Measurements from ENCODE around the gene GRM7. TPM values are rescaled to one million over a fixed set of nuclear protein-coding genes. Genes with fewer than 3 reads are reported as not detected.

The GRM7 gene
- total RNA-seq, 1 donor from 2014 or later: 0.80 TPM

DNA sequence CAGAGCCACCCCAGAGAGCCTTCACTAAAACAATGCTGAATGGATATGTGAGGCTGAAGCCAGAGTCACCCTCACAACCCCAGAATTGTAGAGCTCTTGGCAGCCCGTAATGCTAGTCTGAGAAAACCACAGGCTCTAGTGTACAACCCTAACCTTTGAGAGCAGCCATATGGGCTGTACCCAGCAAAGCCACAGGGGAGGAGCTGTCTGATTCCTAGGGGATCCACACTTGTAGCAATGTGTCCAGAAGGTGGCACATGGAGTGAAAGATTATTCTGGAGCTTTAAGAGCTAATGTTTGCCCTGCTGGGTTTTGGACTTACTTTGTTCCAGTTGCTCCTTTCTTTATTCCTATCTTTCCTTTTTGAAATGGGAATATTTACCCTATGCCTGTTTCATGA is 626.8 kb downstream of the GRM7 start:
- Histone ChIP-seq H3K4me3 (no peak overlapping the region), H3K4me1 (no peaks in the 10 kb centered on the region), H3K27ac (no peak overlapping the region), H3K27me3 (no peaks in the 10 kb centered on the region), H3K9ac (no peak overlapping the region), H3K4me2 (no peak overlapping the region), H4K20me1 (ENCODE audit: low read depth) (no peaks in the 10 kb centered on the region), H3K36me3 (no peaks in the 10 kb centered on the region), H3F3A (ENCODE audit: low read depth) (no peaks in the 10 kb centered on the region), H3K79me2 (ENCODE audit: low read depth) (no peaks in the 10 kb centered on the region), H2AFZ (replicated peaks) (no peak overlapping the region), H3K9me3 (ENCODE audit: low read depth) (no peaks in the 10 kb centered on the region)
- H3K27me3 Mint-ChIP-seq (ENCODE audit: insufficient read depth, low read depth): peaks cover 7% of the 10 kb centered on the region
- TF ChIP-seq EZH2 (IDR thresholded peaks at IDR 0.05) (no peak), EZH2phosphoT487 (IDR thresholded peaks at IDR 0.05) (no peak)
- TF ChIP-seq, protein P1, sequence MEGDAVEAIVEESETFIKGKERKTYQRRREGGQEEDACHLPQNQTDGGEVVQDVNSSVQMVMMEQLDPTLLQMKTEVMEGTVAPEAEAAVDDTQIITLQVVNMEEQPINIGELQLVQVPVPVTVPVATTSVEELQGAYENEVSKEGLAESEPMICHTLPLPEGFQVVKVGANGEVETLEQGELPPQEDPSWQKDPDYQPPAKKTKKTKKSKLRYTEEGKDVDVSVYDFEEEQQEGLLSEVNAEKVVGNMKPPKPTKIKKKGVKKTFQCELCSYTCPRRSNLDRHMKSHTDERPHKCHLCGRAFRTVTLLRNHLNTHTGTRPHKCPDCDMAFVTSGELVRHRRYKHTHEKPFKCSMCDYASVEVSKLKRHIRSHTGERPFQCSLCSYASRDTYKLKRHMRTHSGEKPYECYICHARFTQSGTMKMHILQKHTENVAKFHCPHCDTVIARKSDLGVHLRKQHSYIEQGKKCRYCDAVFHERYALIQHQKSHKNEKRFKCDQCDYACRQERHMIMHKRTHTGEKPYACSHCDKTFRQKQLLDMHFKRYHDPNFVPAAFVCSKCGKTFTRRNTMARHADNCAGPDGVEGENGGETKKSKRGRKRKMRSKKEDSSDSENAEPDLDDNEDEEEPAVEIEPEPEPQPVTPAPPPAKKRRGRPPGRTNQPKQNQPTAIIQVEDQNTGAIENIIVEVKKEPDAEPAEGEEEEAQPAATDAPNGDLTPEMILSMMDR (IDR thresholded peaks at IDR 0.05): no peak
- no peak for DNase-seq (ENCODE audit: low spot score)
- peaks cover 4% of the 10 kb centered on the region for H3K4me1 Mint-ChIP-seq
- no peaks in the 10 kb centered on the region for H3K36me3 Mint-ChIP-seq
- H3K27ac Mint-ChIP-seq: no peak overlapping the region
- H3K9me3 Mint-ChIP-seq: peaks cover 10% of the 10 kb centered on the region
- H3K4me3 Mint-ChIP-seq: no peak overlapping the region

DNA sequence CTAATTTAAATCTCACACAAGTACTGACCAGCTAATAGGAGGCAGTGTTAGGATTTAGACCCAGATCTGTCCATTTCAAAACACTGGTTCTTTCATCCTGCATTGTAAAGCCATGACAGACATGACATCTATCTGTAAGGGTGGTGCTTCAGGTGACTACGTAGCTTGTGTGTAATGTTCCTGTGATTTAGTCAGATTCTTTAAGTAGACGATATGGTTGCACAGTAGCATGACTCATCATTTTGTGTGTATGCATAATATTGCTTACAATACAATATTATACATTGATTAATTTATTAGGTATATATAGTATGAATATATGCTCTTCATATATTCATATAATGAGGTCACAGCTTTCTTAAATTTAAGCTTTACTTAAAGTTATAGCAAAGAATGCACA is 628.5 kb downstream of the GRM7 start:
- H3K4me1 ChIP-seq: no peaks in the 10 kb centered on the region
- Mint-ChIP-seq H3K27me3 (ENCODE audit: insufficient read depth, low read depth) (peaks cover 7% of the 10 kb centered on the region), H3K4me3 (no peak overlapping the region), H3K9me3 (peaks cover 14% of the 10 kb centered on the region), H3K36me3 (no peaks in the 10 kb centered on the region), H3K27ac (no peak overlapping the region), H3K4me1 (no peaks in the 10 kb centered on the region)
- H3K36me3 ChIP-seq: no peaks in the 10 kb centered on the region
- H3K9me3 ChIP-seq (ENCODE audit: low read depth): no peaks in the 10 kb centered on the region
- H3K4me2 ChIP-seq: no peak overlapping the region
- no peak overlapping the region for H3K27ac ChIP-seq
- H2AFZ ChIP-seq (replicated peaks): no peak overlapping the region
- no peak for DNase-seq (ENCODE audit: low spot score)
- H3K79me2 ChIP-seq (ENCODE audit: low read depth): no peaks in the 10 kb centered on the region
- TF ChIP-seq EZH2phosphoT487 (IDR thresholded peaks at IDR 0.05) (no peak), EZH2 (IDR thresholded peaks at IDR 0.05) (no peak)
- TF ChIP-seq, protein P1 (IDR thresholded peaks at IDR 0.05): no peak
- H3K4me3 ChIP-seq: no peak overlapping the region
- H3K9ac ChIP-seq: no peak overlapping the region
- H3F3A ChIP-seq (ENCODE audit: low read depth): no peaks in the 10 kb centered on the region
- no peaks in the 10 kb centered on the region for H4K20me1 ChIP-seq (ENCODE audit: low read depth)
- no peaks in the 10 kb centered on the region for H3K27me3 ChIP-seq

DNA sequence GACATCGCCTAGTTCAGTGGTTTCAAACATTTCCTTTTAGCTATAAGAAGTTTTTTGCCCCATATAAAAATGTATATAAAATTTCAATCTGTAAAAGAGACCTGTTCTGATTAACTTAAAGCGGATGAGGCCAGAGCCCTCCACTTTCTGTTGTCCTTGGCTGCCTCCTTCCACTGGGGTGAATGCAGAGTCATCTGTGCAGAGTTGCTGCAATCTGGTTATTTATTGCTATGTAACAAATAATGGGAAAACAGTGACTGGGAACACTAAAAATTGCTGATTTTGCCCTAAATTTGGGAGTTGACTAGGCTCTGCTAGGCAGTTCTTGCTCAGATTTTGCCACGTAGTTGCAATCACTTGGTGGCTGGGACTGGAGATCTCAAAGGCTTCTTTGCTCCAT is 637.8 kb downstream of the GRM7 start:
- no peak overlapping the region for H3K4me3 Mint-ChIP-seq
- TF ChIP-seq, protein P1 (IDR thresholded peaks at IDR 0.05): no peak
- no peak for TF ChIP-seq EZH2 (IDR thresholded peaks at IDR 0.05)
- H3F3A ChIP-seq (ENCODE audit: low read depth): no peaks in the 10 kb centered on the region
- H3K4me2 ChIP-seq: no peak overlapping the region
- H3K9ac ChIP-seq: no peak overlapping the region
- no peaks in the 10 kb centered on the region for H3K9me3 ChIP-seq (ENCODE audit: low read depth)
- H2AFZ ChIP-seq (replicated peaks): no peak overlapping the region
- H3K4me3 ChIP-seq: no peak overlapping the region
- H3K27ac Mint-ChIP-seq: no peak overlapping the region
- DNase-seq (ENCODE audit: low spot score): no peak
- no peaks in the 10 kb centered on the region for H3K36me3 Mint-ChIP-seq
- H3K27ac ChIP-seq: no peak overlapping the region
- no peaks in the 10 kb centered on the region for H3K4me1 Mint-ChIP-seq
- no peaks in the 10 kb centered on the region for H3K27me3 ChIP-seq
- H3K9me3 Mint-ChIP-seq: peaks cover 19% of the 10 kb centered on the region
- H3K36me3 ChIP-seq: no peaks in the 10 kb centered on the region
- no peaks in the 10 kb centered on the region for H4K20me1 ChIP-seq (ENCODE audit: low read depth)
- no peaks in the 10 kb centered on the region for H3K4me1 ChIP-seq
- H3K79me2 ChIP-seq (ENCODE audit: low read depth): no peaks in the 10 kb centered on the region
- no peaks in the 10 kb centered on the region for H3K27me3 Mint-ChIP-seq (ENCODE audit: insufficient read depth, low read depth)

DNA sequence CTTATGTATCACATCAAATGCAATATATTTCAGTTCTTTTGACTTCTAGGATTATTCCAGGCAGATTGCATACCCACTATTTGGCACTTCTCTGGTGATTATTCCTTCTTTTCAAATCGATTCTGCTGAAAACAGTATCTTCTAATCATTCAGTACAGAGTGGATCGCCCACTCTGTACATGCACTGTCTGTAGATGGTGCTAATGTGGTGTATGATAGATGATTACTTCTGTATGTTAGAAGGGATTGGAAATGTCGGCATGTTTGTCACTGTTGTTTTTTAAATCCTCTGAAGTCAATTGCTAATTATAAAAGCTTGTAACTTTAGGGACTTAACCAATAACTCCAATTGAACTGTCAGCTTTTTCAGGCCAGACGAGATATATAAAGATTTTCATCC is 642.5 kb downstream of the GRM7 start:
- no peaks in the 10 kb centered on the region for H3K4me1 Mint-ChIP-seq
- Histone ChIP-seq H3K36me3 (no peaks in the 10 kb centered on the region), H3K4me3 (no peak overlapping the region), H3K79me2 (ENCODE audit: low read depth) (no peaks in the 10 kb centered on the region), H3K27me3 (no peaks in the 10 kb centered on the region), H4K20me1 (ENCODE audit: low read depth) (no peaks in the 10 kb centered on the region), H3K27ac (no peak overlapping the region), H3K4me1 (no peaks in the 10 kb centered on the region), H3K9me3 (ENCODE audit: low read depth) (no peaks in the 10 kb centered on the region), H3K4me2 (no peak overlapping the region), H3F3A (ENCODE audit: low read depth) (no peaks in the 10 kb centered on the region), H3K9ac (no peak overlapping the region), H2AFZ (replicated peaks) (no peak overlapping the region)
- no peaks in the 10 kb centered on the region for H3K27me3 Mint-ChIP-seq (ENCODE audit: insufficient read depth, low read depth)
- H3K4me3 Mint-ChIP-seq: no peak overlapping the region
- no peaks in the 10 kb centered on the region for H3K36me3 Mint-ChIP-seq
- peaks cover 20% of the 10 kb centered on the region for H3K9me3 Mint-ChIP-seq
- TF ChIP-seq EZH2 (IDR thresholded peaks at IDR 0.05) (no peak), EZH2phosphoT487 (IDR thresholded peaks at IDR 0.05) (no peak)
- TF ChIP-seq, protein P1 (IDR thresholded peaks at IDR 0.05): no peak
- H3K27ac Mint-ChIP-seq: no peak overlapping the region
- DNase-seq (ENCODE audit: low spot score): no peak

Measured in neural progenitor cell (in vitro differentiated cells).